ACC112 (cell line): ENCODE results near the gene WDR70.
"Not testable (repeated sequence)": the region's sequence is repeated elsewhere in the genome, so short reads cannot be mapped to it uniquely, and the experiment has no call there.

ENCODE experiments used
- H2AFZ ChIP-seq: fragments of 200-600 bp; sonication (generic); one replicate; pipeline ENCODE4 v1.6.0; 2017; ENCODE audit warnings: antibody characterized with exemption, low read length; ENCODE audit not compliant: unreplicated experiment
- H3K27ac ChIP-seq: fragments of 200-600 bp; sonication (generic); 2 replicates; pipeline ENCODE4 v1.5.1; 2014; ENCODE audit warnings: low read depth, mild to moderate bottlenecking, antibody characterized with exemption, low read length, moderate library complexity
- H3K27me3 ChIP-seq: fragments of 200-600 bp; sonication (generic); 2 replicates; pipeline ENCODE4 v1.6.1; 2014; ENCODE audit warnings: mild to moderate bottlenecking, antibody characterized with exemption, low read length, moderate library complexity, mixed read lengths; ENCODE audit not compliant: insufficient read depth
- H3K36me3 ChIP-seq: fragments of 200-600 bp; sonication (generic); 2 replicates; pipeline ENCODE4 v1.6.1; 2016; ENCODE audit warnings: mild to moderate bottlenecking, antibody characterized with exemption, low read length, moderate library complexity, mixed read lengths; ENCODE audit not compliant: insufficient read depth
- H3K4me1 ChIP-seq: fragments of 200-600 bp; sonication (generic); one replicate; pipeline ENCODE4 v1.6.1; 2016; ENCODE audit warnings: low read length, mixed read lengths; ENCODE audit not compliant: insufficient read depth, unreplicated experiment, control insufficient read depth
- H3K4me3 ChIP-seq: fragments of 200-600 bp; sonication (generic); 2 replicates; pipeline ENCODE4 v1.5.1; 2014; ENCODE audit warnings: mild to moderate bottlenecking, low read depth, low read length
- H3K79me2 ChIP-seq: fragments of 200-600 bp; sonication (generic); one replicate; pipeline ENCODE4 v1.6.0; 2016; ENCODE audit warnings: low read length; ENCODE audit not compliant: control insufficient read depth, unreplicated experiment, insufficient read depth

Gene WDR70

DNA sequence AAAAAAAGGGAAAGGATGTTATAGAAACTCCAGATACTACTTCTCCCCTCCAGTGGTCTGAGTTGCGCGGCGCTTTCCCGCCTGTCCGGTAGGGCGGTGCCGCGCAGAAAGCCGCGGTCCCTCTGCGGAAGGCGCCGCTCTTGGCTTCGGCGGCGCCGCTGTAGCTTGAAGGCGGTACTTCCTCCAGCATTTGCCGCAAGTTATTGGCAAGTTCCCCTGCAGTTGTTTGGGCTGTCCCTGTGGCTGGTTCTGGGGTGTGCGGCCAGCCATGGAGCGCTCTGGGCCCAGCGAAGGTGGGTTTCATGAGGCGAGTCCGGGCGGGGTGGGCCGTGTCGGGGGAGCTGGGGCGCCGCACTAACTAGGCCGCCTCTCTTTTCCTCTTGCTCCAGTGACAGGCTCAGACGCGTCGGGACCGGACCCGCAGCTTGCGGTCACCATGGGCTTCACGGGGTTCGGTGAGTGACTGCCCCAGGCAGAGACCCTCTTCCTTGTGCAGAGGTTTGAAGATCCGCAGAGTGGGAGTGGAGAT is at the start of gene WDR70:
Gene WDR70, plus strand, starts transcription at position 219 of the 529 bp plus-strand sequence. Its CDS starts 50 bp downstream, at position 269.
- H3K27me3 ChIP-seq, H3K4me1 ChIP-seq, H3K27ac ChIP-seq, H3K36me3 ChIP-seq: not testable (repeated sequence)
- Histone ChIP-seq H3K4me3 (peak within 1 kb of the TSS; percentile 84), H3K79me2 (peaks cover 11% of the 10 kb centered on the region), H2AFZ (peak within 1 kb of the TSS; percentile 51)

DNA sequence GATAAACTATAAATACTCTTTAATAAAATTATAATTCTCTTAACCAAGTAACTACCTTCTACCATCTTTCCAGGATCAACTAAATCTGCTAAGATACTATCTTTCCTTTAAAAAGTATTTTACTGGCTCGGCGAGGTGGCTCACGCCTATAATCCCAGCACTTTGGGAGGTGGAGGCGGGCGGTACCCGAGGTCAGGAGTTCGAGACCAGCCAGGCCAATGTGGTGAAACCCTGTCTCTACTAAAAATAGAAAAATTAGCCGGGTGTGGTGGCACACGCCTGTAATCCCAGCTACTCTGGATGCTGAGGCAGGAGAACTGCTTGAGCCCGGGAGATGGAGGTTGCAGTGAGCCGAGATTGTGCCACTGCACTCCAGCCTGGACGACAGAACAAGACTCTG is 44.4 kb upstream of the WDR70 start:
- not testable (repeated sequence) for H3K4me1 ChIP-seq, H2AFZ ChIP-seq, H3K27ac ChIP-seq, H3K27me3 ChIP-seq, H3K79me2 ChIP-seq, H3K4me3 ChIP-seq
- peaks cover 19% of the 10 kb centered on the region for H3K36me3 ChIP-seq

DNA sequence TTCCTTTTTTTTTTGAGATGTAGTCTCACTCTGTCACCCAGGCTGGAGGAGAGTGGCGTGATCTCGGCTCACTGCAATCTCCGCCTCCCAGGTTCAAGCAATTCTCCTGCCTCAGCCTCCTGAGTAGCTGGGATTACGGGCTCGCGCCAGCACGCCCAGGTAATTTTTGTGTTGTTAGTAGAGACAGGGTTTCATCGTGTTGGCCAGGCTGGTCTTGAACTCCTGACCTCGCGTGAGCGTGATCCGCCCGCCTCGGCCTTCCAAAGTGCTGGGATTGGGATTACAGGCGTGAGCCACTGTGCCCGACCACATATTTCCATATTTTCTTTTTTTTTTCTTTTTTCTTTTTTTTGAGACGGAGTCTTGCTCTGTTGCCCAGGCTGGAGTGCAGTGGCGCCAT is 36.4 kb upstream of the WDR70 start:
- not testable (repeated sequence) for H3K4me1 ChIP-seq, H3K27me3 ChIP-seq, H3K27ac ChIP-seq, H3K4me3 ChIP-seq, H2AFZ ChIP-seq, H3K79me2 ChIP-seq
- peaks cover 18% of the 10 kb centered on the region for H3K36me3 ChIP-seq

DNA sequence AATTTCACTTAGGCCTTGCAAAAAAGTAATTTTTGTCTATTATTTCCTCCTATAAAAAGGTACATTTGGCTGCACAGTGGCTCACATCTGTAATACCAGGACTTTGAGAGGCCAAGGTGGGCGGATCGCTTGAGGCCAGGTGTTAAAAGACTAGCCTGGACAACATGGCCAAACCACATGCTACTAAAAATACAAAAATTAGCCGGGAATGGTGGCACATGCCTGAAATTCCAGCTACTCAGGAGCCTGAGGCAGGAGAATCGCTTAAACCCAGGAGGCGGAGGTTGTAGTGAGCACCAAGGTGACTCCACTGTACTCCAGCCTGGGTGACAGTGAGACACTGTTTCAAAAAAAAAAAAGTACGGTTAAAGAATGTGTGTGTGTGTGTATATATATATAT is 24.0 kb upstream of the WDR70 start:
- Histone ChIP-seq H3K4me3 (no peak overlapping the region), H3K27me3 (no peaks in the 10 kb centered on the region), H3K79me2 (peaks cover 3% of the 10 kb centered on the region)

GRCh38 chr5:37370550-37370863 is 8.6 kb upstream of the WDR70 start:
- peaks cover 10% of the 10 kb centered on the region for H3K4me1 ChIP-seq
- peak overlapping the region; percentile 88 for H2AFZ ChIP-seq
- H3K4me3 ChIP-seq = peak overlapping the region; percentile 99
- no peaks in the 10 kb centered on the region for H3K27me3 ChIP-seq
- H3K27ac ChIP-seq = peak overlapping the region; percentile 65
- H3K79me2 ChIP-seq = peaks cover 52% of the 10 kb centered on the region
- H3K36me3 ChIP-seq = no peaks in the 10 kb centered on the region

More for the DNA sequence above, 24.0 kb upstream of the WDR70 start:
- Histone ChIP-seq H3K36me3 (peaks cover 20% of the 10 kb centered on the region), H3K4me1 (no peaks in the 10 kb centered on the region), H2AFZ (no peak overlapping the region), H3K27ac (no peak overlapping the region)

DNA sequence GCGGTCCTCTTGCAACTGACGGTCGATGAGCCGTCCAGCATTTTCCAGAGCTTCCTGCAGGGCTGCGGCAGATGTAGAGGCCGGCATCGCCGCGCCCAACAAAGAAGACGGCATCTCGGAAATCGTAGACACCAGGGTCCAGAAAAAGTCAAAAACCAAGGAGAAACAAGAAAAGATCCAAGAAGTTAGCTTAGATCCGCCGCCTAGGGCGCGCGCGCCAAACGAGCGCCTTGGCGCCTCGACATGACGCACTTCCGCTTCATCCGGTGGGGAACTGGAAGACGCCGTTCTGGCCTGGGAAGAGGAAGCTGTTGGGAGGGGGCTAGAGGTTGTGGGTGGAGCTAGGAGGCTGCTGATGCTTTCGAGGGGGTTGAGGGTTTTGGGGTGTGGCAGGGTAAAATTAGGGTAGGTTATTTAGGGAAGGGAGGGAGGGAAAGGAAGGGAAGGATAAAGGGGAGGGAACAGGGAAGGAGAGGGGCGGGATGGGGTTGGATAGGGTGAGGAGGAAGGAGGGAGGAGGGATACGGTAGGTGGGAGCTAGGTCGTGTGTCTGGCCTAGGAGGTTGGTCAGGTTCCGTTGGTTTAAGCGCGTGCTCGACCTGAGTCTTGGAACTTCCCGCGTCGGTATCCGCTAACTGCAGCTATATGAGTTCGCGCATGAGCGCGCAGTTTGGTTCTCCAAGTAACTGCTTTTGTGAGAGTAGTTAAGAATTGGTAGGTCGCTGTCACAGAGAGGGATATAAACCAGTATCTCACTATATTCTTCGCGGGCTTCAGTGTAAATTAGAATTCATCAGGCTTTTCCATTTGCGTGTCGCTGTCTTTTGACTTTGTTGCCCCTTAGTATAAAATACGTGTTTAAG is 8.0 kb upstream of the WDR70 start, which contains the start of gene NUP155:
Gene NUP155, minus strand, starts transcription at position 243 of the 863 bp plus-strand sequence. Its CDS starts 129 bp downstream, at position 114.
- peak within 1 kb of the TSS; percentile 91 for H2AFZ ChIP-seq
- H3K4me3 ChIP-seq = peak within 1 kb of the TSS; percentile 99
- no peaks in the 10 kb centered on the region for H3K27me3 ChIP-seq
- H3K36me3 ChIP-seq = no peaks in the 10 kb centered on the region
- peaks cover 10% of the 10 kb centered on the region for H3K4me1 ChIP-seq
- peak within 1 kb of the TSS; percentile 65 for H3K27ac ChIP-seq
- peaks cover 48% of the 10 kb centered on the region for H3K79me2 ChIP-seq

GRCh38 chr5:37375091-37375490 is 4.0 kb upstream of the WDR70 start:
- no peak overlapping the region for H2AFZ ChIP-seq
- H3K27ac ChIP-seq = no peak overlapping the region
- H3K27me3 ChIP-seq = no peaks in the 10 kb centered on the region
- no peak overlapping the region for H3K4me3 ChIP-seq
- peaks cover 16% of the 10 kb centered on the region for H3K79me2 ChIP-seq
- no peaks in the 10 kb centered on the region for H3K4me1 ChIP-seq
- H3K36me3 ChIP-seq = no peaks in the 10 kb centered on the region

- H3K27me3 ChIP-seq, H3K4me3 ChIP-seq, H2AFZ ChIP-seq, H3K27ac ChIP-seq, H3K36me3 ChIP-seq, H3K4me1 ChIP-seq: not testable (repeated sequence)
- peaks cover 11% of the 10 kb centered on the region for H3K79me2 ChIP-seq
Measured at GRCh38 chr5:37378066-37378465, 1.1 kb upstream of the WDR70 start.

DNA sequence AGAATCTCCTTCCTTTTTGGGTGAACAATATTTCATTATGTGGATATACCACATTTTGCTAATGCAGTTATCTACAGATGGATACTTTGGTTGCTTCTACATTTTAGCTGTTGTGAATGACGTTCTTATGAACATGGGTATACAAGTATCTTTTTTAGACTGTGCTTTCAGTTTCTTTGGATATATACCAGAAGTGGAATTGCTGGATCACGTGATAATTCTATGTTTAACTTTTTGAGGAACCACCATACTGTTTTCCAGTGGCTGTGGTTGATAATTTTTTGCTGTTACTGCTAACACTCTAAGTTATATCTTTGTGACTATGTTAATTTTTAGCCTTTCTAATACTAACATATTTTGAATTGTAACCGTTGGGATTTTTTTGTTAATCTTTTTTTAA is 12.5 kb downstream of the WDR70 start:
- no peaks in the 10 kb centered on the region for H3K27me3 ChIP-seq
- H3K79me2 ChIP-seq = peaks cover 4% of the 10 kb centered on the region
- H3K27ac ChIP-seq = no peak overlapping the region
- peaks cover 12% of the 10 kb centered on the region; the same call in 1 of the 2 replicates for H3K36me3 ChIP-seq
- no peaks in the 10 kb centered on the region for H3K4me1 ChIP-seq
- no peak overlapping the region for H3K4me3 ChIP-seq
- H2AFZ ChIP-seq = no peak overlapping the region

- no peak overlapping the region for H3K27ac ChIP-seq
- H3K27me3 ChIP-seq = no peaks in the 10 kb centered on the region
- H2AFZ ChIP-seq = no peak overlapping the region
- H3K79me2 ChIP-seq = peaks cover 4% of the 10 kb centered on the region
- peaks cover 13% of the 10 kb centered on the region; the same call in 1 of the 2 replicates for H3K36me3 ChIP-seq
- H3K4me1 ChIP-seq = no peaks in the 10 kb centered on the region
- no peak overlapping the region for H3K4me3 ChIP-seq
Measured at GRCh38 chr5:37396352-37396751, 17.2 kb downstream of the WDR70 start.

DNA sequence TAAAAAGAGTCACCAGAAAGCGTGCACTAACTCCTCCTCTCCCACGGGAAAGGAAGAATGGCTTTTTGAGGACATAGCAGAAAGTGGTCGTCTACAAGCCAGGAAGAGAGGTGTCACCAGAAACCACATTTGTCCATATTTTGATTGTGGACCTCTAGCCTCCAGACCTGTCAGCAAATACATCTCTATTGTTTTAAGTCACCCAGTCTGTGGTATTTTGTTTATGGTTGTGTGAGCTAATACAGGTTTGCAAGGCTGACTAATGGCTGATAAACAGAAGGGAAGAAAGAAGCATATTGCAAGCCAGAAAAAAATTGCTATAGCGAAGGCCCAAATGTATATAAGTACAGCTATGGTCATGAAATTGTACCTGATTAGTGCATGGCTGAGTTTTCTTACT is 21.4 kb downstream of the WDR70 start:
- Histone ChIP-seq H3K4me1 (no peaks in the 10 kb centered on the region), H3K27me3 (no peaks in the 10 kb centered on the region), H3K27ac (no peak overlapping the region), H3K4me3 (no peak overlapping the region), H3K36me3 (0 out of 2 replicates have a peak, but pooled peaks cover 4% of the 10 kb centered on the region), H2AFZ (no peak overlapping the region), H3K79me2 (peaks cover under 1% of the 10 kb centered on the region)
